HG03457 (cell line): Measurements from ENCODE around the gene SLC16A12.
"Not testable (repeated sequence)": the region's sequence is repeated elsewhere in the genome, so short reads cannot be mapped to it uniquely, and the experiment has no call there.

Experiments used
- ATAC-seq: cut with Tn5 transposase; IDR thresholded peaks from one replicate; pipeline ENCODE4 v1.9.1; 2021; ENCODE audit warnings: moderate number of reproducible peaks; ENCODE audit not compliant: unreplicated experiment

Gene SLC16A12

DNA sequence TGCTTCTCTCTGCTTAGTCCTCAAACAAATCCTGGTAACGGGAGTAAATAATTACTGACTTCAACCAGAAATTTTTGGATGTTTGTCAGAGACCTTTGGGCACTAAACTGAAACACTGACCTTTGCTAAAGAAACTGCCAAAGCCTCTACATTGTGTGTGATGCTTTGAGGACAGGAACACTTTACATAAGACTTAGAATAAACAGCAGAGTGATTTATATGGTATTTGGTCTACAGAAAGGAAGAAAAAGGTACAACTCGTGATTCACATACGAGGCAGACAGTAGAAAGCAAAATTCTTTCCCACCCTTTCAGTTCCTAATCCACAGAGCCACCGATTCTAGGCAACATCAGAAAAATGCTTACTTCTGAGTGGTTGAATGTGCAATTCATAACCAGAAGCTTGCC lies 59.8 kb downstream of the SLC16A12 start:
- no peak for ATAC-seq

DNA sequence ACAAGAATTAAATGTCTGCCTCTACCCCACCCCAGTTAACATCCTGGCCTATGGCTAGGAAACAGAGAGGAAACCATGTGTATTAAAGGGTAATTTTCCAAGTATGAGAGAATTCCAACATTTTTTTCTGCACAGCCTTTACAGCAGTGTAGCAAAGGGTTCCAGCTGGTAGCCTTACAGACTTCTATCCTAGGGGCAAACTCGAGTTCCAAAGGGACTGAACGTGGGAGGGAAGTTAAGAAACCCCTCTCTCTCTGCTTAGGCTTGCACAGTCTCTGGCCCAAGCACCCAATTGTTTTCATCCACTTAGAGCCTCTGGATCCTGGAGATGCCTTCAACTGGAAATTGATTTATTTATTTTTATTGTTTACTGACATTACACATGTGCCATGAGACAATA lies 60.3 kb downstream of the SLC16A12 start:
- no peak for ATAC-seq

DNA sequence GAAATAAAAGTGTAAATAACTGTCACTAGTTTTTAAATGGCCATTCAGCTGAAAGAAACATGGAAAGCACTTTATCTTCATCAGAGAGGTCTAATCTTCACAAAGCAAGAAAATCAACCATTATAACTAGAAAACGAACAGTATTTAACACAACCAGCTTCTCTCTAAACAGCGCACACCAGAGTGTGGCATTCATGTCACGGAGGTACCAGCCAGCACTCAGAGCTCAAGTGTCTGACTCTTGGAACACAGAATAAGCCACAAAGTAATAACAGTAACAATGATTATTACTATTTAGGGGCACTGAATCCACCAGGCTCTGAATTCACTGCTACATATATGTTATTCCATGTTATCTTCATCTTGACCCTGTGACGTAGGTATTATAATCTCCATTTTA lies 60.9 kb downstream of the SLC16A12 start:
- ATAC-seq: no peak

DNA sequence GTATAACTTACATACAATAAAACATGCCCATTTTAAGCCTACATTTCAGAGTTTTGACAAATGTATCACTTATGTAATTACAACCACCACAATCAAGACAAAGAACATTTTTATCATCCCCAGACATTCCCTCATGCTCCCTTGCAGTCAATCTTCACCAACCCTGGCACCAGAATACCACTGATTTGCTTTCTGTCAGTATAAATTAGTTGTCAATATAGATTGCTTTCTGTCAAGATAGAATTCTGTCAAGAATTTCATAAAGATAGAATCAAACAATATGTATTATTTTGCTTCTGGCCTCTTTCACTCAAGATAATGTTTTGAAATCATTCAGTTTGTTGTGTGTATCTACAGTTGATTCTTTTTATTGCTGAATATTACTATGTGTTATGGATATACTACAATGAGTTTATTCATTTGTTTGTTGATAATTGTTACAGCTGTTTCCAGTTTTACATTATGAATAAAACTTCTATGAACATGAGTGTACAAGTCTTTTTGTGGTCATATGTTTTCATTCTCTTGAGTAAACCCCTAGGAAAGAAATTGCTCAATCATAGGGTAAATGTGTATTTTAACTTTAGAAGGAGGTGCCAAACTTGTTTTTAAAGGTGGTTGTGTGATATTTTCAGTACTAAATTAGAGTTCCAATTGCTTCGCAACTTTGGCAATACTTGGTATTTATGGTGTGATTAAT lies 64.1 kb downstream of the SLC16A12 start:
- ATAC-seq: no peak

DNA sequence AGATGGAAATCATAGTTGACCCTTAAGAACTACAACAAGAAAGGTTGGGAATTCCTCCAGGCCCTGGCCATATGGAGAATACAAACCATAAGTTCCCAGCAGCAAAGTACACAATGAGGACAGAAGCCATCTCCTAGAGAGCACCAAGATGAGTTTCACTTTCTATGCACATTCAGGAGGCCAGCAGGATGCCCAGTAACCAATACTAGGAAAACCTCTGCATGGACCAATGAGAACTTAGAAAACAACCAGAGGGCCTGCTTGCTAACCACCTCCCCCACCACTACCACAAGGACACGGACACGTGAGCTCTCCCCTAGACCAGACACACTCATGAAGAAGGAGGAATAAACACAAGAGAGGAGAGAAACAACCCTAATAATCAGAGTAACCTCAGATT lies 64.8 kb downstream of the SLC16A12 start:
- ATAC-seq: no peak

DNA sequence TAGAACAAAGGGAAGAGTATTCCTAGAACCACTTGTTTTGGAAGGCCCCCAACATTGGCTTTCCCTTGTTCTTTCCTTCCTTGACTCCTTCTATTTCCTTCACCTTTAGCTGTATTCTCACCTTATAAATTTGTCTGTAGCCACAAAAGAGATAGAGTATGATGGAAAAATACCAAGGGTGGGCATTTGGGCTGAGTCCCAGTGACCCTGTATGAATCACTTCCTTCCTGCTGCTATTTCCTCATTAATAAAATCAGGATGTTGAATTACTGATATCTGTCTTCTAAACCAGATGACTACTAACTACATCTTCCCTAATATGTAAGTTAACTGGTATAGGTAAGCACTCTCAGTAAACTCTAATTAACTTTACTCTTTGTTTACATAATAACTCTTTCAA lies 65.9 kb downstream of the SLC16A12 start:
- no peak for ATAC-seq

DNA sequence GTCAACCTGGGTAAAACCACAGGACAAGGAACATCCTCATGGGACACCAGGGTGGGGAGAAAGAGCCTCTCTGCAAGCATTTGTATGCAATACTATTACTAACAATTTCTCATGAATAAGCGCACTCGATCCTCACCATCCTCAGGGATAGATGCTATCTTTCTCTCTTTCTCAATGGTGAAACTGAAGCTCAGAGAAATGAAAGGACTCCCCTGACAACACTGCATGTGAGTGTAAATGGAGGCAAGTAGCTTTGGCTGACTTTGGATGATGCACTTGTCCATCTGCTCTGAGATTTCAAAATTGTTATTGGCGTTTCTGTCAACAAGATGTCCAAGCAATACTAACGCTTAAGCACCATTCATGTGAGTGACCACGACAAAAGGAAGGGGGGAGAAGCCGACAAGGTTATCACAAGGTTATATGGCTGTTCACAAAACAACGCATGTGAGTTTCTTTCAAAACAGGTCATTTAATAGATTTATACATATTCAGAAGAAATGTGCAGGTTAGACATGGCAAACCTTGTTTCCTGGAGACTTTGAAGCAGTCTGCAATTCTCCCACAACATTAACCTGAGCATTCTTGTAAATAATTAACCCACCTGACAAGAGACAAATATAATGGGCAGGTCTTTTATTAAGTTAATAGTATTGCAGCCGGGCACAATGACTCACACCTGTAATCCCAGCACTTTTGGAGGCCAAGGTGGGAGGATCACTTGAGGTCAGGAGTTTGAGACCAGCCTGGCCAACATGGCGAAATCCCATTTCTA lies 67.0 kb downstream of the SLC16A12 start:
- ATAC-seq: no peak

DNA sequence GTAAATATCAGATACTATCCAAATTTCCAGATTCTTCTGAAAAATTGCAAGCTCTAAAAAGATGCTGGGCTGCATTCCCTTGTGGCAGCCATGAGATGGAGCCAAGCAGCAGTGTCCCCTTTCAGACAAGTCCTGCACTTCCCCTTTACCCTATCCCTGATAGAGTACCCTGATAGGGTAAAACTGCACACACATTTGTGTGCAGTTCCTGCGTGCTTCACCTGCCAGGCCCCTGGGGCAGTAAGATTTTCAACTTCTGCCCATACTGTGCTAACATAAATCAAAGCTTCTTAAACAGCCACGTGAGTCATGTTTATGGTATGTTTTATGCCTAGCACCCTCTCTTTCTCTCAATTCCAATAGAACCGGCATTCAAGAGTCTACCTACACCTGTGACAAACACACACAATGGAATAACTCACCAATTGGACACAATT lies 68.8 kb downstream of the SLC16A12 start:
- ATAC-seq: no peak

DNA sequence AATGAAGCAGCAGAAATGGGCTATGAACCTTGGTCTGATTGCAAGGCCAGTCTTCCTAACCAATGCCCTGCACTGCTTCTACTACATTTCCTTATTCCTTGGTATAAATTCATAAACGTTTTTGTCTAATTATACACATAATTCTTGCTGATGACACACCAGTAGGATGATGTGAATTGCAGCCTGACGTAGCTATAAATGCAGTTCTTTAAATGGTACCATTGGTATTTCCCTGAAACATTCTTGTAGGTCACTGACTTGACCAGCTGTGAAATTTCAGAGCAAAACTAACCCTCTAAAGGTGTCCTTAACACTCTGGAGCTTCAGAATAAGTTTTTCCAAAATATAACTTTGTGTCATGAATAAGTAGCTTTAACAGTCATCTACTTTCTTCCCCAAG lies 70.2 kb downstream of the SLC16A12 start:
- no peak for ATAC-seq

DNA sequence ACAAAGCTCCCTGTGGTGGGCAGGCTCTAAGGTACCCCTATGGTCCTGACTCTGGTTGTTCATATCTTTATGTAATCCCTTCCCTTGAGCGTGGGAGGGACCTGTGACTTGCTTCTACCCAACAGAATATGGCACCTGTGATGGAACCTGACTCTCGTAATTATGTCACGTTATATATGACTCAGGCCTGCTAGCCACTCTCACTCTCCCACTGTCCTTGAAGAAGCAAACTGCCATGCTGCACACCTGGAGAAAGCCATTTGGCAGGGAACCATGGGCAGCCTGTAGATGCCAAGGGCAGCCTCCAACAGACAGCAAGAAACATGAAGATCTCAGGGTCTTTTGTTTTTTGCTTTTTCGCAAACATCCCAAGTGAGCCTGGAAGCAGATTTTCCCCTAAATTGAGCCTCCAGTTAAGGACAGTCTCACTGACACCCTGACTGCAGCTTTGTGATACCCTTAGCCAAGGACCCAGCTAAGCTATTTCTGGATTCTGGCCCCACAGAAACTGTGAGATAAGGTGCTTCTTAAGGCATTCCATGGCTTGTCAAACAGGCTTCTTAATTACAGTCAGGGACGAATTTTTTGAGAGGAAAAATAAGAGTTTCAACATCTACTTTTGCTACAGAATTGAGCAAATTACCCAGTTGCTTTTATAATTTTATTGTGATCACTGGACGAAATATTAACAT lies 71.4 kb downstream of the SLC16A12 start:
- no peak for ATAC-seq

DNA sequence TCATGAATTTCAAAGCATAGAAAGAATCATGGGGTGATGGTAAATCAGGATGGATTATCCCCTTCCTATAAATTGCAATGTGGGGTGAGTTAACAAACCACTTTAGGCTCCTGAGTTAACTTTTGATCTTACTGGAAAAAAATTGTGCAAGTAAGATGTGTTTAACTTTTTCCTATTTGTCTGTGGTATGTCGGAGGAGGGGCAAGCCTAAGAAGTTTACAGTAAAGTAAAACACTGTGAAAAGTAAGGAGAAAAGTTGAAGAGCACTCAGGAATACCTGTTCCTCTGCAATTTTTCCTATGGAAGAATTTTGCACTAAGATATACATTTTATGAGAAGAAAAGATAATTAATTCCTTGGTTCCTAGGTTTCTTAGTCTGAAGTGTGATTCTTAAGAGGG lies 76.6 kb downstream of the SLC16A12 start:
- no peak for ATAC-seq

DNA sequence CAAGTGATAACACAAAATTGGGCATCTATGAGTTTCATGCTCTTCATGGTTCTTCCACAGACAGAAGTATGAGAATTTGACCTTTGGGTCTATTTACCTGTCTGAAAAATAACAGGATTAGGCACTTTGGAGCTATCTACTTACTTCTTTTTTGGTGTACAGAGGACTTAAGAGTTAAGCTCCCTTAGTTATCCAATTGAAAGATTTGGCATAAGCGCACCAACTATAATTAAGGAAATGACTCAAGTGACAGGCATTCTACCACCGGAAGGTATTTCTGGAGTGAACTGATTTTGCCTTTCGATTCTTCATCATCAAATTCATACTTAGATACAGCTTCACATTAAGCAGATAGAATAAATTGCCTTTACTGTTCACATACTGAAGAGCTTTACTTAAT lies 77.1 kb downstream of the SLC16A12 start:
- no peak for ATAC-seq

DNA sequence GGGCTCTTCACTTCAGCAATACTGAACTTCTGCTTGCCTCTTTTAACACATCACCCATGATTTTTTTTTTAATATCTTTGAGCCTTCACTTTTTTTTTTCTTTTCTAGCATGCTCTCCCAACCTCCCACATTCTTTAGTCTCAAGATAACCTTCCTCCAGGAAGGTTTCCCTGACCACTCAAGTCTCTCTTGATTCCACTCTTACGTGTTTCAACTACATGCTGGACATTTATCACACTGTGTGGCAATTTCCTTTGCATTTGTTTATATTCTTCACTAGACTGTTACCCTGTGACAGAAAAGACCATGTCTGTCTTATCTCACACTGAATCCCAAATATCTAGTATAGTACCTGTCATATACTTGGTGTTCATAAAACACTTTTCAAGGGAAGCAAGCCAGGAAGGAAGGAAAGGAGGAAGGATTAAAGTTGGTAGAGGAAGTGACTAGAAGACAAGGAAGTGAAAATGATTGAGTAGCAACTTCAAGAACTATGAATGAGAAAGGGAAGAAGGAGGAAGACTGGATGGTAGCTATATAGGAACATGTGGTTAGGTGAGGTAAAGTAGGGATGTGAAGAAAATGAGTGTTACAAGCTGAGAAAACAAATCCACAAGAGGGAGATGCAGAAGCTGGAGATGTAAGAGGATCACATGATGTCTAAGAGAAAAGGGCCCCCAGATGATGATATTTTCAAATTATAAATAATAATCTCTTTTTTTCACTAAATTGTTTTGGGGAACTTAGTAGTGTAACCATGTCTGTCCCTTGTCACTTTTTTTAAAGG lies 80.6 kb downstream of the SLC16A12 start:
- ATAC-seq: no peak

DNA sequence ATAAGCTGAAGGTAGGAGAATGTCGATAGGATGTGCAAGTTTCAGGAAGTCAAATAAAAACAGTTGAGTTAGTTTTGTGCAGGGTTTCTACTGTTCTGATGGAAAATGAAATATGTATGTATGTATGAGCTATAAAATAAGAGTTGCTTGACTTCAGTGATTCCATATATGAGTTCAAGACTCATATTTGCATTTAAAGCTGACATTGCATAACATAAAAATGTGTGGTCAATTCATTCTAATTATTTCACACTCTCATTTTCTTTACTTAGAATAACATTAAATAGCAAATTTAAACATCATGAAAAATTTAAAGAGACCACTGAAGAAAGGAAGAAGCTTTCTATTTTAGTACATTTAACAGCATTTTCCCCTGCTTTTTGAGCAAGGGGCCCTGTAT lies 83.2 kb downstream of the SLC16A12 start:
- ATAC-seq: no peak

DNA sequence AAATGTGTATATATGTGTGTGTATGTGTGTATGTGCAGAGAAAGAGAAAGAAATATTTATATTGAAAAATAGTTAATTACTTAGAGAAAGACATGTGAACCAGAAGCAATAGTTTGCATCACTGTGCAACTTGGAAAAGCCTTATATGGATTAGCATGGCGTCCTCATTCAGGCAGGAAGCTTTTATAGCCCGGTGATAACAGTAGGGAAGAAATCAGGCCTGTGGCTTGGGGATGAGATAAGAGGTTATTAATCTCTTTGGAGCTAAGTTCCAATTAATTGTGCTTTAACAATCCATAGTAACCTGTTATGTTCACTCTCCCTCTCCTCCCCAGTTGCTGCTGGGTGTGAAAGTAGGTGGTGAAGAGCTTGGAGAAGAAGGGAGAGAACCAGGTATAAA lies 84.5 kb downstream of the SLC16A12 start:
- ATAC-seq: no peak

DNA sequence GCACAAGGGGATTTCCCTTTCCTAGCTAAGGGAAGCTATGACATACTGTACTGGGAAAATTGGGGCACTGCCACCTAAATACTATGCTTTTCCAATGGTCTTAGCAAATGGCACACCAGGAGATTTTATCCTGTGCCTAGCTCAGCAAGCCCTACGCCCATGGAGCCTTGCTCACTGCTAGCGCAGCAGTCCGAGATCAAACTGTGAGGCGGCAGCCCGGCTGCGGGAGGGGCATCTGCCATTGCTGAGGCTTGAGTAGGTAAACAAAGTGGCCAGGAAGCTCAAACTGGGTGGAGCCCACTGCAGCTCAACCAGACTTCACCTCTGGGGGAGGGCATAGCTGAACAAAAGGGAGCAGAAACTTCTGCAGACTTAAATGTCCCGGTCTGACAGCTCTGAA lies 90.6 kb downstream of the SLC16A12 start:
- not testable (repeated sequence) for ATAC-seq

DNA sequence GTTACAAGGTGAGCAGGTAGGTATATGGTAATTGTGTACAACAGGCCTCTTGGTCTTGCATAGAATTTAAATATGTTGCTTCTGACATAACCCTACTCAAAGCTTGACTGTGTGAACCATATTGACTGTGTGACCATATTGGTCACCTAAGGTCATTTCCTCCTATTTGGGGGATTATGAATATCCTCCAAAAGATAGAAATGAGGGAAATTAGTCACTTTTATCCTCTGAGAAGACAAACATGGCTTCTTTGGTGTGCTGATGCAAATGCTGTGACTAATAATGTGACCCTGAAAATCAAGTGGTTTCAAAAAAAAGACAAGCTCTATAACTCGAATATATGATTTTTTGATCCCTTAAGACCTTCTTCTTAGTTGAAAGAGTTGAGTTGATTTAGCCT lies 93.1 kb downstream of the SLC16A12 start:
- no peak for ATAC-seq

DNA sequence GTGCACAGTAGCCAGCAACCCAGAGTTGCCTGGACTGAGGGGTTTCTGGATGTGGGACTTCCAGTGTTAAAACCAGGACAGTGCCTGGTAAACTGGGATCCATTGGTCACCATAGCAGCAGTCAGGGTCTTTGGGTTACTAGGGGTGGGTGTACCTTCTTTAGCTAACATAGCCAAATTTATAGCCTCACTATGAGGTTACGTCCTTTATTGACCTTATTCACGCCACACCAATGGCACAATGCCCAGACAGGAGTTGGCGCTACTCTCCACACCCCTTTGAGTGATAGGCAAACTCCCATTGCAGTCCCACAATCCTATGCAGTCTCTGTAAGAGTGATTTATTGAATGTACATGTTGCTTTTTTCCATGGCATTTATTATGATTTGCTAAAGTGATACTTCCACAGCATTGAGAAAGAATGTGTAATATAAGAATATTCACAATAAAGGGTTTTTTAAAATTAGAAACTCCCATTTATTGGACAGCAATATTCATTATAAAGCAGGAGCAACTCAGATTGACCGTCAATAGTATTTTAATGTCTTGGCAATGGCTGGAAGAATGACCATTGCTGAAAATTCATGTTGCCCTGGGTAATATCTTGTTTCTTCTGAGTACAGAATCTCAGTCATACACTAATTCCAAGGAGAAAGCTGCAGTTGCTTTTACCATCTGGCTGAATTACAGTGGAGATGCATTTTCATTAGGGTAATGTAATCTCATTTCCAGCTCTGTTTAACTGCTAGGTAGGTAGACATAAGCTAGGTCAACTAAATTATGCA lies 95.0 kb downstream of the SLC16A12 start:
- no peak for ATAC-seq

DNA sequence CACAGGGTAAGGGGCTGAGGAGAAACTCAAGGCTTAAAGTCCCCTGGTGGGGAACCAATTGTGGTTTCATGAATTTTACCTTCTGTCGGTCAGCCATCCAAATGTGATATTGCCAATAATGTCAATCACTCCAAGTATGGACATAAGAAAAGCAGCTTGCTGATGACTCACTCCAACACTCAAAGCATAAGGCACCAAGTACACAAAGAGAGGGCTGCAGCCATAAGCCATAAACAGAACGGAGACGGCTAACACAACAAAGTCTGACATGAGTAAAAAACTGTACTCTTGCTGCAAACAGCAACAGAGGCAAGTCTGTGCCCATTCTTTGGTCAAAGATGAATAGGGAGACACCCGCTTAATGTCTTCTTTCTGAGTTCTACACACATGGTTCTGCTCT lies 96.9 kb downstream of the SLC16A12 start:
- ATAC-seq: no peak

DNA sequence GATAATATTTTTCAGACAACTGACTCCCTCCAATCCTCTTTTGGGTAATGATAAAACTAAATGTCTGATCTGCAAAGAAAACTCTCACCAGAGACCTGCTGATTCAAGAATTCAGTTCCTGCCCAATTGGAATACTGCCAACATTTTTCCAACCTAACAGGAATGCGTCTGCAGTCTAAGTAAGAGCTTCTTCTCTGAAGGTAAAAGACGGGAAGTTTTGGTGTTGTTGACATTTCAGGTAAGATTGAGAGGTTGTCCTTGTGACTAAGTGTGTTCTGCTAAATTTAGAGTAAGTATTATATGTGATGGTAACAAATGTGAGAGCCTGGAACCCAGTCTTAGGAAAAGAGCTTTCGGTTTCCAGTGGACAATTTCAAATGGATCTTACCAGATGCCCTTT lies 103.4 kb downstream of the SLC16A12 start:
- no peak for ATAC-seq
